ENCODE measurements around the gene OR5K4.

DNA sequence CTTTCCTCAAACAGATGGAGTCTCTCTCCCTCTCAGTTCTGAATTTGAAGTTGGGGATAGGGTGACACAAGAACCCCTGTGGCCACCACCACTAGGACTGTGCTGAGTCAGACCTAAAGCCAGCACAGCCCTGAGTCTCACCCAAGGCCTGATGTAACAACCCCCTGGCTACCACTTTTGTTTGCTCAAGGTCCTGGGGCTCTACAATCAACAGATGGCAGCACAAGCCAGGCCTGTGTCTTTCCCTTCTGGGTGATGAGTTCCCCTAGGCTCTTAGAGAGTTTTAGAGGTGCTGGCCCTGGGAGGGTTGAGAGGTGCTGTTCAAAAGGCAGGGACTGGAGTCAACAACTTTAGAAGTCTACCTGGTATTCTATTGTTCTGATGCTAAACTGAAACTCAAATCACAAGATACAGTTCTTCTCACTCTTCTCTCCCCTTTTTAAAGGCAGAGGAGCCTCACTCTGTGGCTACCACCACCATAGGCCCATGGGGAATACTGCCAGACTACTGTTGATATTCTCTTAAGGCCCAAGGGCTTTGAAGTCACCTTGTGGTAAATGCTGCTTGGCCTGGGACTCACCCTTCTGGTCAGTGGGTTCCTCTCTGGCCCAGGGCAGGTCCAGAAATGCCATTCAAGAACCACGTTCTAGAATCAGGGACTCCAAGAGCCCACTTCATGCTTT lies 6.5 kb downstream of the OR5K4 start:
- TF ChIP-seq, protein P1, sequence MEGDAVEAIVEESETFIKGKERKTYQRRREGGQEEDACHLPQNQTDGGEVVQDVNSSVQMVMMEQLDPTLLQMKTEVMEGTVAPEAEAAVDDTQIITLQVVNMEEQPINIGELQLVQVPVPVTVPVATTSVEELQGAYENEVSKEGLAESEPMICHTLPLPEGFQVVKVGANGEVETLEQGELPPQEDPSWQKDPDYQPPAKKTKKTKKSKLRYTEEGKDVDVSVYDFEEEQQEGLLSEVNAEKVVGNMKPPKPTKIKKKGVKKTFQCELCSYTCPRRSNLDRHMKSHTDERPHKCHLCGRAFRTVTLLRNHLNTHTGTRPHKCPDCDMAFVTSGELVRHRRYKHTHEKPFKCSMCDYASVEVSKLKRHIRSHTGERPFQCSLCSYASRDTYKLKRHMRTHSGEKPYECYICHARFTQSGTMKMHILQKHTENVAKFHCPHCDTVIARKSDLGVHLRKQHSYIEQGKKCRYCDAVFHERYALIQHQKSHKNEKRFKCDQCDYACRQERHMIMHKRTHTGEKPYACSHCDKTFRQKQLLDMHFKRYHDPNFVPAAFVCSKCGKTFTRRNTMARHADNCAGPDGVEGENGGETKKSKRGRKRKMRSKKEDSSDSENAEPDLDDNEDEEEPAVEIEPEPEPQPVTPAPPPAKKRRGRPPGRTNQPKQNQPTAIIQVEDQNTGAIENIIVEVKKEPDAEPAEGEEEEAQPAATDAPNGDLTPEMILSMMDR (conservative IDR thresholded peaks at IDR 0.05 in 1 of 2, IDR thresholded peaks at IDR 0.05 in 1 of 2; ENCODE audit: extremely low read depth in 1 of 2, insufficient read depth in 1 of 2, low read depth in 1 of 2, low read length in 2 of 2), result peak; percentile 22 to 43
- no peak for TF ChIP-seq EZH2 (IDR thresholded peaks at IDR 0.05; ENCODE audit: borderline replicate concordance, low read length)
